HG03103 (cell line): Measurements from ENCODE around the gene ANKLE1.

Experiments used
- ATAC-seq: cut with Tn5 transposase; IDR thresholded peaks from one replicate; pipeline ENCODE4 v1.9.1; 2021; ENCODE audit warnings: low read depth; ENCODE audit not compliant: unreplicated experiment

ANKLE1 gene, protein sequence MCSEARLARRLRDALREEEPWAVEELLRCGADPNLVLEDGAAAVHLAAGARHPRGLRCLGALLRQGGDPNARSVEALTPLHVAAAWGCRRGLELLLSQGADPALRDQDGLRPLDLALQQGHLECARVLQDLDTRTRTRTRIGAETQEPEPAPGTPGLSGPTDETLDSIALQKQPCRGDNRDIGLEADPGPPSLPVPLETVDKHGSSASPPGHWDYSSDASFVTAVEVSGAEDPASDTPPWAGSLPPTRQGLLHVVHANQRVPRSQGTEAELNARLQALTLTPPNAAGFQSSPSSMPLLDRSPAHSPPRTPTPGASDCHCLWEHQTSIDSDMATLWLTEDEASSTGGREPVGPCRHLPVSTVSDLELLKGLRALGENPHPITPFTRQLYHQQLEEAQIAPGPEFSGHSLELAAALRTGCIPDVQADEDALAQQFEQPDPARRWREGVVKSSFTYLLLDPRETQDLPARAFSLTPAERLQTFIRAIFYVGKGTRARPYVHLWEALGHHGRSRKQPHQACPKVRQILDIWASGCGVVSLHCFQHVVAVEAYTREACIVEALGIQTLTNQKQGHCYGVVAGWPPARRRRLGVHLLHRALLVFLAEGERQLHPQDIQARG

DNA sequence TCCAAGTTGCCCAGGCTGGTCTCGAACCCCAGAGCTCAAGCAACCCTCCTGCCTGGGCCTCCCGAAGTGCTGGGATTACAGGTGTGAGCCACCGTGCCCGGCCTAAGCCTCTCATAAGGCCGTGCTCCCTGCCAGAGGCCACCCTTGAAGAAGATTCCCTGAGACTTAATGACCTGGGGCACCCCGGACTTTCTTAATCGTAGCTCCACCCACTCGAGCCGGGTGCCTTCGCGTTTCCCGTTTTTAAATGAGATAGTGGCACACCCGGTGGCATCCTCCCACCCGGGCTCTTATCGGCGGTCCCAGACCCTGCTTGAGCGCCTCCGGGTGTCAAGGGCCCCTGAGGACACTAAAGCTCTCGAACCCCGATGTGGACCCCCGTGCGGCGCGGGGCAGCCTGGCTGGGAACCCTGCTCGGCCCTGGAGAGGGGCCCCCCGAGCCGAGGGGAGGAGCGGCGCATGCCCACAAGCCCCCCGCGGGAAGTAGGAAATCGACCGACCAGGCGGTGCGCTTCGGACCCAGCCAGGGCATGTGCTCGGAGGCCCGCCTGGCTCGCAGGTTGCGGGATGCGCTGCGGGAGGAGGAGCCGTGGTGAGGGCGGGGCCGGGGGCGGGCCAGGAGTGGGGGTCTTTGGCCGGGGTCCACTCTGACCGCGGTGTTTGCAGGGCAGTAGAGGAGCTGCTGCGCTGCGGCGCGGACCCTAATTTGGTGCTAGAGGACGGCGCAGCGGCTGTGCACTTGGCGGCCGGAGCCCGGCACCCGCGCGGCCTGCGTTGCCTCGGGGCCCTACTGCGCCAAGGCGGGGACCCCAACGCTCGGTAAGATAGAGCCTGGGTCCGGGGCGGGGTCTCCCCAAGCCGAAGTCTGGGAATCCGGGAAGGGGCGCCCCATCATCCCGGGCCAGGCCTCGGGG lies at the start of gene ANKLE1:
ANKLE1 (plus strand) TSS at position 511 of the 914 bp plus-strand sequence; CDS start at position 531, 20 bp downstream.
- no peak for ATAC-seq

GRCh38 chr19:17232258-17232657 lies 49.4 kb upstream of the ANKLE1 start:
- ATAC-seq: no peak

- ATAC-seq: no peak
Observed at GRCh38 chr19:17234911-17235299, 46.8 kb upstream of the ANKLE1 start.

DNA sequence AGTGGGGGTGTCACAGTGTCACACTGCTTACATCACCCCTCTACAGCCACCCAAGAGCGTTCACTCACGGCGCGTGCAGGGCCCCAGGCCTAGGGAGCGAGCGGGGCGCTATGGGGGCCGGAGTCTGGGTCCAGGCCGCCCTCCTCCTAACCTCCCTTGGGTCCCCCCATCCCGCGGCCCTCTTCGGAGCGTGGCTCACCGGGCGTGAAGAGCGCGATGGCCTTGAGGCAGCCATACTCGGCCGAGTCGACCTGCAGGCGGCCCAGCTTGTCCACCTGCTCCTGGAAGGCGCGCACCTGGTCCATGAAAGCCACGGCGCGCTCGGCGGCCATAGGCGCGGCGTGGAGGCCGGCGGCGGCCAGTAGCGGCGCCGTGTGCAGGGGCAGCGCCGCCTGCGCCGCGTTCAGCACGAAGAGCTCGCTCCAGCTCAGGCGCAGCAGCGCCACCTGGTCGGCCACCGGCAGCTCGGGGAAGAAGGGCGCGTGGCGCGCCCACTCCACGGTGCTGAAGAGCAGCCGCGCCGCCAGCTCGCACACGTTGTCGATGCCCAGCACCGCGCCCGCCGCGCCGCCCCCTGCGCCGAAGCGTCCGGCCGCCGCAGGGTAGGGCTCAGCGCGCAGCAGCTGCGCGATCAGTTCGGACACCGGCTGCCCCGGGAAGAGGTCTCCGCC lies 46.3 kb upstream of the ANKLE1 start:
- ATAC-seq: no peak

DNA sequence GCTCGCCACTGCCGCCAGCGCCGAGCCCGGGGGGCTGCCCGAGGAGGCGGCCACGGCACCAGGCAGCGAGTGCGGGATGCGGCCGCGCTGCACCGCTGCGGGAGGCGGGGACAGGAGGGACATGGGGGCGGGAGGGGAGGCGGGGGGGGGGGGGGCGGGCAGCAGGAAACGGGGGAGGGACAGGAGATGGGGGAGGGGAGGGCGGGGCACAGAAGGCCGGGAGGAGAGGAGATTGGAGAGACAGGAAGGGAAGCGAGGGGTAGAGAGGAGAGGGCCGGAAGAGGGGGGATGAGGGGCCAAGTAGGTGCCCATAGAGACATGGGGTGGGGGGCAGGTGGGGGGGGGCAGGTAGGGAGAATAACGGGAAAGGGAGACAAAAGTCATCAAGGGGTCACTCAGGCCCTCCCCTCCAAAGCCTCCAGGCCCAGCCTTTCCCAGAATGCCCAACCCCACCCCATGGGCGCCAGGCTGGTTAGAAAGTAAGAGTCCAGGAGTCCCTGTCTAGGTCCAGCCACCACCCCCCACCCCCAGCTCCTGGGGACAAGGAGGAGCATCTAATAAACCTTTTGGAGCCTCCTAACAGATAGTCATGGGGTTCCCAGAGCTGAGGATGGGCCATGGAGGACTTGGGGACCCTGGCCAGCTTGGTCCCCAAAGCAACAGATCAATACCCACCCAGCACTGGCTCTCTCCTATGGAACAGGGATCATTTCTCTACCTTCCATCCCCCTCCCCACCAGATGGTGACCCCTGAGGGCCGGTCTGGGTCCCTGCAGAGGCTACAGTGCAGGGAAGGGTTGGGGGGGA lies 45.5 kb upstream of the ANKLE1 start:
- ATAC-seq: no peak

DNA sequence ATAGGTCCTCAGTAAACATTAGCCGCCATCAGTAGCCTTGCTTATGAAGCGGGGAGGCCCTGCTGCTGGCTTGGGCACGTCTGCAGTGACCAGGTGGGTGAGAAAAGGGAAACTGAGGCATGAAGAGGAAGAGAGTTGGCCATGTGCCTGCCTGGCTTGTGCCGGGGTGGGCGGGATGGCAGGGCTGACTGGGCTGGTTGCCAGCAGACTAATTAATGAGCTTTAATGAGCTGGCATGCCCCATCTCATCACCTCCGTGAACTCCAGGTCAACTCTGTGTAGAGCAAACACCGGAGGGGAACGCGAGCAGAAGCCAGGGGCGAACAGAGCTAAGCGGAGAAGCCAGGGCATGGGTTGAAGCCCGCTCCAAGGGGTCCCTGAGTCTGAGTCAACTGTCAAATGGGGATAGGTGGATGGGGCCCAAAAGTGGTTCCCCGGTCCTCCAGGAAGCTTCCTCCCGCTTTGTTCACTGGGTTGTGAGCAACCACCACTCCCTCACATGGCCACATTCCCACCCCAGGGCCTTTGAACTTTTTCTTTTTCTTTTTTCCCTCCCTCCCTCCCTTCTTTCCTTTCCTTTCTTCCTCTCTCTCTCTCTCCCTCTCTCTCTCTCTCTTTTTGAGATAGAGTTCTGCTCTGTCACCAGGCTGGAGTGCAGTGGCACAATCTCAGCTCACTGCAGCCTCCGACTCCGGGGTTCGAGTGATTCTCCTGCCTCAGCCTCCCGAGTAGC lies 44.7 kb upstream of the ANKLE1 start:
- no peak for ATAC-seq

GRCh38 chr19:17237747-17238706 lies 43.7 kb upstream of the ANKLE1 start:
- ATAC-seq: no peak

GRCh38 chr19:17240062-17240752 lies 41.5 kb upstream of the ANKLE1 start:
- no peak for ATAC-seq

- ATAC-seq: no peak
Observed at GRCh38 chr19:17240826-17241399, 40.8 kb upstream of the ANKLE1 start.

DNA sequence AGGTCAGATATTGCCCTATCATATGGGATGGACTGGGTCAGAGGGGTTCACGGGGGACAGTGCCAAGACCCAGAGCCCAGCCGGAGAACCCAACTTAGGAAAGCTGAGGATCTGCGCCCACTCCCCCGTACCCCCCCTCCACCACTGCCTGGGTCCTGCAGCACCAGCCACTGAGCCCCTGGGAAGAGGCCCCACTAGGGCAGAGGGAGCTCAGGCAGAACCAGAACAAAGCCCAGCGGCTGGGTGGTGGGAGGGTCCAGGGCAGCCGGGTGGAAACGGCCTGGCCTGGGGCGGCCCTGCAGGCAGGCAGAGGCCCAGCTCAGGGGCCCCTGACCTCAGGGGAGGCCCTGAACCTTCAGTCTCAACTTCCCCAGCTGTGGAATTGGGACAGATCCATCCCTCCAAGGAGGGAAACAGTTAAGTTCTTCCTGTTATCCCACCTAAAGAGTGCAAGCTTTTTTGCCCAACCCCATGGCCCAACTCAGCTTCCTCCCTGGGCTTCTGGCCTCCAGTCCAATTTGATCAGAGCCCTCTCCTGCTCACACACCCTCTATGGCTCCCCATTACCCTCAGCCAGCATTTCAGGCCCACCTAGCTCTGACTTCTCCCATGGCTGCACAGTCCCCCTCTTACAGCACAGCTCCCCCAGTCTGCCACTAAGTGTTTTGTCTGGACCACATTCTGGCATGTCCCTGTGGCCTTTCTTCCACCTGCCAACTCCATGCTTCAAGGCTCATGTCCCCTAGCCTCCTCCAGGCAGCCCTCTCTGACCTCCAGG lies 39.1 kb upstream of the ANKLE1 start:
- no peak for ATAC-seq

DNA sequence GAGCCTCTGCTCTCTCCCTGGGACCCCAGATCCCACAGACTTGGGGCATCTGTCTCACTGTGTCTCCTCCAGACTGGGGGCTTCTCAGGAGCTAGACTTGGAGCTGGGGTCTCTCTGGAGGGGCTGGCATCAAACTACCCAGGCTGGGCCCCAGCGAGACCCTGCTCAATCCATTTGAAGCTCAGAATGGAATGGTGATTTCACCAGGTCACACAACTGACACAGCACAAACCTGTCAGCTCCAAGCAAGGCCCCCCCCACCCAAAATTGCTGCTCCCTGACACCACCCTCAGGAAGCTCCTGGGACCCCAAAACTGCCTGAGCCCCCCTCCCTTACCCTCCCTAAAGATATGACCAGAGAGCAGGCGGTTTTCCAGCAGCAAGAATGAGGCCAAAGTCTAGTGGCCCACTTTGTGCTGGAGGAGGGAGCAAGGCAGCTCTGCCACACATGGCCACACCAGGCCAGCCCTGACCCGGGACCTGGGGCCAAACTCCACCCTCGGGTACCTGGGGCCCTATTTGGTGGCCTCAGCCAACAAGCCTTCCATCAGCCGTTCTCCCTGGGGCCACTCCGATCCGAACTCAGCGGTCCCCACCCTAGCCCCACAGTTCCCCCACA lies 38.4 kb upstream of the ANKLE1 start:
- ATAC-seq: no peak

DNA sequence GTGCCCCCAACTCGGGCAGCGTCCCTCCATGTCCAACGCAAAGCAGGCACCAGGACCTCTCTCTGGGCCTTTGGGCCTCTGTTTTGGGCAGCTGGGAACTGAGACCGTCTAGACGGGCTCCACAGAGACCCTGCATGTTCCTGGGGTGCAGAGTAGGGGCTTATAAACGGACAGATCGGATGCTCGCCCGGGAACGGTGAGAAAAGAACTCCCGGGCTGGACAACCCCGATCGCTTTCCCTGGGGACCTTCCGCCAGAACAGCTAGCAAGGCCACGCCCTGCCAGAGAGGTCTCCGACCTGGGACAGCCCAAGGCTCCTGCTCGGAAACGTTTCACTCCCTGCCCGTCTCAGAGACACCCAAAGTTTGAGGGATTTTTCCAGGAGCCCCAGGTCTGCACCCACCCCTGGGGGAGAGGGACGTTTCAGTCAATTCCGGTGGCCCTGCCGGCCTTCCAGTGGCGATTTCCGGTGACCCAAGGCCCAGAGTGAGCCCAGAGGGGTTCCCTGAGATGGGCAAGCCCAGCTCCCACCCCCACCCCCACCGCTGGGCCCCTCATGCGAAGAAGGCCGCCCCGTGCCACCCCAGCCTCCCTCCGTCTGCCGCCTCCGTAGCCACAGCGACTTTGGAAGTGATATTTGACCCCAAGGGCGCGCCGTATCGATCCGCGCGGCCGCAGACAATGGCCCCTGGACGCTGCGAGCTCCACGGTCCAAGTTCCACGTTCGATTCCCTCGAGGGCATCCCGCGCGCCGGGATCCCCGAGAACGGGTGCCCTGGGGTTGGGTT lies 37.7 kb upstream of the ANKLE1 start:
- no peak for ATAC-seq

DNA sequence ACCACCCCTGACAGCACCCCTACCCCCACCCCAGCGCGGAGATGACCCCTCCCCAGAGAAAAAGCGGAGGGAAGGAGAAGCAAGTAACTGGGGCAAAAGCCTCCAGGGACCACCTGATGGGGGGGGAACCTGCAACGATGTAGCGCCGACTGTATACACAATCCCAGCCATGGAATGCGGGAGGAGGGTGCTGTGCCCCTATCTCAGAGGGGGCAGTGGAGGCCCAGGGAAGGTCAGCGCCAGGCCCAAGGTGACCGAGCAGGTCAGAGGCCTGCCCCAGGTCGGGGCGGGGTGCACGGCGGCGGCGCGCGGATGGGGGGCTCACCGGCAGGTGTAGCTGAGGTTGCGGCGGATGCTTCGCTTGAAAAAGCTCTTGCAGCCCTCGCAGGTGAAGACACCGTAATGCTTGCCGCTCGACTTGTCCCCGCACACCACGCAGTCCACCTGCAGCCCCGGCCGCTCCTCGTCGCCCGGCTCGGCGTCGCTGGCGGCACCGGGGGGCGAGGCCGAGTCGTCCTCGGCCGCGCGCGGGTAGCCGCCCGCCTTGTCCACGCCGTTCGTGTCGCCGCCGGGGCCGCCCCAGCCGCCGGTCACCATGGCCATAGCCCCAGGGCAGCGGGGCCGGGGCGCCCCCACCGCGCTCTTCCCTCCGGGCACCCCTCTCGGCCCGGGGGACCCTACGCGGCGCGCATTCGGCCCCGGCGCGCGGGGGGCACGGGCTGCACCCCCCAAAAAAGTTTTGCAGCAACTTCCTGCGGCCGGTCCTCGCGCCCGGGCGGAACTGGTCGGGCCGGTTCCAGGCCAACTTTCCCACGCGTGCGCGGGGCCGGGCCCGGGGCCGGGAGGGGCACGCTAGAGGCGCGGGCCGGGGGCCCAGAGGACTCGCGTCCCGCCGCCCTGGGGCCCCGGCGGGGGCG lies 36.8 kb upstream of the ANKLE1 start:
- no peak for ATAC-seq

- no peak for ATAC-seq
Observed at GRCh38 chr19:17245535-17245984, 36.1 kb upstream of the ANKLE1 start, which contains the start of gene NR2F6. Gene NR2F6, minus strand, starts transcription at chr19:17245919. Its CDS starts 699 bp downstream, at chr19:17245220.
